Measurements from ENCODE around the gene GATAD2A. TPM values are rescaled to one million over a fixed set of nuclear protein-coding genes. Genes with fewer than 3 reads are reported as not detected.
A peak's percentile ranks its signal among the peaks of the same experiment; 100 is the strongest.
"Not testable (repeated sequence)": the region's sequence is repeated elsewhere in the genome, so short reads cannot be mapped to it uniquely, and the experiment has no call there.

The GATAD2A gene
- total and polyA plus RNA-seq, 4 experiments from 2014 or later, result 3.8 to 108 (median 65.6) TPM

DNA sequence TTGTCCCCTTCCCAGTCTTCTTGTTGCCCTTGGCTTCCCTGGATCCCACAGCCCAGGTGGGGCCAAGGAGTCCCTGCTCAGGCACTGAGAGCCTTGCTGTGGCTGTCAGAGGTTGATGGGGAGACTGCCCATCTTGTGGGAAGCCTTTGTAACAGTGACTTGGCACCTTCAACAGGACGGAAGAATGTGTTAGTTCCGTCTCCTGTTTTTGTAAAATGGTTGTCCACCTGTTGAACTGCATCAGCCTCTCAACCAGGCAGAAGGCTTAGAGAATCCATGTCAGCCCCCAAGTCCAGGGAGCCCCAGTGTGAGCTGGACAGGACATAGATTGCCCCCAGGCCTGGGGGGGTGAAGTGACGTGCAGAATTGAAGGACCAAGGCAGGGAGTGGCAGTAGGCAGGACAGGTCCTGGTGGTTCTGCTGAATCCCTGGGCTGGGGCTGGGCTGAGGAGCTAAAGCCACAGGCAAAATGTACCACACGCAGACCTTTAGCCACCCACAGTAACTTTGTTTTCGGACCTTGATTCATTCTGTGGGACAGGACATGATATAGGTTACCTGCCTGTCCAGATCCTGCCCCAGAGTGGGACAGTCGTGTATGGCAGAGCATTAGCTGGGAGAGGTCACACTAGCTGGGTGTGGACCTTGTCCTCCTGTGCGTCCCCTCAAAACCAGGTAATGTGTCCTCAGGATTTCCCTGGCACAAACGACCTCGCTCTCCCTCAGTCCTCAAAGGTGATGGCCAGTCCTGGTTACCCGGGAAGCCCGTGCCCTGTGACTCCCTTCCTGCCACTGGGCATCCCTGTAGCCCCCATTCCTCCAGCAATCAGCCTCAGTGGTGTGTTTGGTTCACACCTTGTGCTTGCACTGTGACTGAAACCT is 47.0 kb downstream of the GATAD2A start:
- peaks cover 69% of the 10 kb centered on the region for H3K4me1 ChIP-seq (ENCODE audit: insufficient read depth, low read length)
- ChIA-PET CTCF (ENCODE audit: partially characterized antibody) (no interaction called here), POLR2A (ENCODE audit: partially characterized antibody) (interaction anchor here (1.0 to 3.8 kb wide), 4 partner anchors 7 to 37 kb away, joined by 3 to 24 read pairs (median 6); no protein-coding TSS in a partner anchor)
- no peaks in the 10 kb centered on the region for H3K27me3 Mint-ChIP-seq
- no peak overlapping the region for H3K4me3 ChIP-seq (ENCODE audit: low read length in 2 of 2)
- H3K4me3 Mint-ChIP-seq, result peak overlapping the region; percentile 48 to 79 (median 70)
- no peaks in the 10 kb centered on the region for H3K9me3 ChIP-seq (ENCODE audit: control insufficient read depth in 1 of 2, low read length in 2 of 2)
- DNase-seq, result no peak
- no peaks in the 10 kb centered on the region for H3K9me3 Mint-ChIP-seq
- peaks cover 0 to 12% of the 10 kb centered on the region in 2 donors for H3K36me3 Mint-ChIP-seq
- no peaks in the 10 kb centered on the region for H3K27me3 ChIP-seq (ENCODE audit: insufficient read depth, low read length)
- no peaks in the 10 kb centered on the region for H3K36me3 ChIP-seq (ENCODE audit: insufficient read depth, low read length)
- peak overlapping the region; percentile 78 to 95 (median 88) for H3K27ac Mint-ChIP-seq
- intact Hi-C loops (cut with micrococcal nuclease), result no loop called here
- H3K4me1 Mint-ChIP-seq, result peaks cover 44 to 76% (median 60%) of the 10 kb centered on the region in 4 donors
- peak overlapping the region; percentile 28 for H3K27ac ChIP-seq (ENCODE audit: low read depth, low read length)

DNA sequence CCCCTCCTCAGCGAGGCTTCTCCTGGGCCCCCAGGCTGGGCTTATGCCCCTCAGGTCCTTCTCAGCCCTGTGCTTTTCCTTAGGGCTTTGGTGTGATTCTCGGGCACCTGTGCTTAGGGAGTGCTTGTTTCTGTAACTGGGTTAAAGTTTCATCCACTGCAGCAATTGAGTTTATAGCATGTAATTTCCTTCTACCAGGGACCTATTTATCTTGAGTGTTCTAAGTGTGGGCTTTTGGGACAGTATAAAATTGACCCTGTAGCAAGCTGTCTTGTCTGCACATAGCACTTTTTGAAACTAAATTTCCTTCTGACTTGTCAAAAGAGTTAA is 47.6 kb downstream of the GATAD2A start:
- Histone ChIP-seq H3K4me1 (ENCODE audit: insufficient read depth, low read length) (peaks cover 69% of the 10 kb centered on the region), H3K36me3 (ENCODE audit: insufficient read depth, low read length) (no peaks in the 10 kb centered on the region), H3K27me3 (ENCODE audit: insufficient read depth, low read length) (no peaks in the 10 kb centered on the region), H3K4me3 (ENCODE audit: low read length in 2 of 2) (no peak overlapping the region), H3K27ac (ENCODE audit: low read depth, low read length) (no peak overlapping the region), H3K9me3 (ENCODE audit: control insufficient read depth in 1 of 2, low read length in 2 of 2) (no peaks in the 10 kb centered on the region)
- no peaks in the 10 kb centered on the region for H3K27me3 Mint-ChIP-seq
- H3K4me1 Mint-ChIP-seq, result peaks cover 43 to 75% (median 59%) of the 10 kb centered on the region in 4 donors
- ChIA-PET POLR2A (ENCODE audit: partially characterized antibody) (no interaction called here), CTCF (ENCODE audit: partially characterized antibody) (no interaction called here)
- peak overlapping the region in 6 of 7 donors; percentile 61 to 95 (median 80) for H3K27ac Mint-ChIP-seq
- peaks cover 1 to 12% of the 10 kb centered on the region in 2 donors for H3K36me3 Mint-ChIP-seq
- H3K4me3 Mint-ChIP-seq, result peak overlapping the region in 2 of 8 donors; percentile 30 to 51
- no peak for DNase-seq
- intact Hi-C loops (cut with micrococcal nuclease), result no loop called here
- no peaks in the 10 kb centered on the region for H3K9me3 Mint-ChIP-seq

DNA sequence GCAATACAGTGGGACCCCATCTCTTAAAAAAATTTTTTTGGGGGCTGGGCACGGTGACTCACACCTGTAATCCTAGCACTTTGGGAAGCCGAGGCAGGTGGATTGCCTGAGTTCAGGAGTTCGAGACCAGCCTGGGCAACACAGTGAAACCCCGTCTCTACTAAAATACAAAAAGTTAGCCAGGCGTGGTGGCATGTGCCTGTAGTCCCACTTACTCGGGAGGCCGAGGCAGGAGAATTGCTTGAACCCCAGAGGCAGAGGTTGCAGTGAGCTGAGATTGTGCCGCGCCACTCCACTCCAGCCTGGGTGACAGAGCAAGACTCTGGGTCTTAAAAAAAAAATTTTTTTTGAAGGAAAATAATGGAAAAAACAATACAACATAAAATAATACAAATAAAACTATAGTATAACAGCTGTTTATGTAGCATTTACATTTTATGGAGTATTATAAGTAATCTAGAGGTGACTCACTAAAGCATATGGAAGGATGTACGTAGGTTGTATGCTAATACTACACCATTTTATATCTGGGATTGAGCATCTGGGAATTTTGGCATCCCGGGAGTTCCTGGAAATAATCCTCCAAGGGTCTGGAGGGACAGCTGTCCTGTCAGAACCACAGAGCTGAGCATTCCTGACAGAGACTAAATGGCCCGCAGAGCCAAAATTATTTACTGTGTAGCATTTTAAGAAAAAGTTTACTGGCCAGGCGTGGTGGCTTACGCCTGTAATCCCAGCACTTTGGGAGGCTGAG is 49.9 kb downstream of the GATAD2A start:
- H3K4me1 ChIP-seq (ENCODE audit: insufficient read depth, low read length), result peaks cover 75% of the 10 kb centered on the region
- DNase-seq; H3K27me3 ChIP-seq (ENCODE audit: insufficient read depth, low read length); H3K27me3 Mint-ChIP-seq; H3K9me3 Mint-ChIP-seq; H3K27ac ChIP-seq (ENCODE audit: low read depth, low read length); intact Hi-C loops (cut with micrococcal nuclease); CTCF ChIA-PET (ENCODE audit: partially characterized antibody); H3K36me3 ChIP-seq (ENCODE audit: insufficient read depth, low read length); H3K4me3 ChIP-seq (ENCODE audit: low read length in 2 of 2); H3K4me3 Mint-ChIP-seq; H3K9me3 ChIP-seq (ENCODE audit: control insufficient read depth in 1 of 2, low read length in 2 of 2): not testable (repeated sequence)
- Mint-ChIP-seq H3K27ac (peak overlapping the region; percentile 15 to 96 (median 57)), H3K4me1 (peaks cover 53 to 76% (median 65%) of the 10 kb centered on the region in 4 donors), H3K36me3 (peaks cover 7 to 18% of the 10 kb centered on the region in 2 donors)
- POLR2A ChIA-PET (ENCODE audit: partially characterized antibody), result interaction anchor here (0.7 to 1.1 kb wide), 2 partner anchors 29 to 898 kb away, joined by 3 to 4 read pairs; no protein-coding TSS in a partner anchor

DNA sequence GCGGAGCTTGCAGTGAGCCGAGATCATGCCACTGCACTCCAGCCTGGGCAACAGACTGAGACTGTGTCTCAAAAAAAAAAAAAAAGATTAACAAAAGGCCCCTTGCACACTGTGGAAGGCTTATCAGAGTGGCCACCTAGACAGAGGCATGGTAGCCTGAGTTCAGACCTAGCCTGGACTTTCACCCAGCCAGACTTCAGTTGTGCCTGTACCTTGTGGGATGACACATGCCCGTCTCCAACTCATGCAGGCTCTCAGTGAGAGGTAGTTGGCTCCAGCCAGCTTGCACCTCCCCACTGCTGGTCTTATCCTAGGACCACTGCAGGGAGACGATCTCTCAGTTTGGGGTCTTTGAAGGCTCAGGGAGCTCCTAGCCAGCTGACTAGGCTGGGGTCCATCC is 52.2 kb downstream of the GATAD2A start:
- ChIA-PET POLR2A (ENCODE audit: partially characterized antibody) (interaction anchor here (1.4 to 7.6 kb wide), 4 partner anchors 10 to 58 kb away, joined by 5 to 81 read pairs (median 11); partner anchors contain the start of genes NDUFA13 and TSSK6), CTCF (ENCODE audit: partially characterized antibody) (interaction anchor here (3.6 kb wide), 1 partner anchor 52 kb away, joined by 15 read pairs; the partner anchor contains the start of gene GATAD2A)
- Histone ChIP-seq H3K27me3 (ENCODE audit: insufficient read depth, low read length) (no peaks in the 10 kb centered on the region), H3K9me3 (ENCODE audit: control insufficient read depth in 1 of 2, low read length in 2 of 2) (no peaks in the 10 kb centered on the region), H3K27ac (ENCODE audit: low read depth, low read length) (peak overlapping the region; percentile 79), H3K4me1 (ENCODE audit: insufficient read depth, low read length) (peaks cover 75% of the 10 kb centered on the region), H3K4me3 (ENCODE audit: low read length in 2 of 2) (no peak overlapping the region), H3K36me3 (ENCODE audit: insufficient read depth, low read length) (no peaks in the 10 kb centered on the region)
- Mint-ChIP-seq H3K27ac (peak overlapping the region; percentile 96 to 100 (median 99)), H3K9me3 (no peaks in the 10 kb centered on the region), H3K4me3 (peak overlapping the region in 2 of 8 donors; percentile 88 to 95), H3K4me1 (peaks cover 54 to 80% (median 68%) of the 10 kb centered on the region in 4 donors), H3K36me3 (peaks cover 7 to 16% of the 10 kb centered on the region in 2 donors), H3K27me3 (no peaks in the 10 kb centered on the region)
- intact Hi-C loops (cut with micrococcal nuclease), result no loop called here
- no peak for DNase-seq

DNA sequence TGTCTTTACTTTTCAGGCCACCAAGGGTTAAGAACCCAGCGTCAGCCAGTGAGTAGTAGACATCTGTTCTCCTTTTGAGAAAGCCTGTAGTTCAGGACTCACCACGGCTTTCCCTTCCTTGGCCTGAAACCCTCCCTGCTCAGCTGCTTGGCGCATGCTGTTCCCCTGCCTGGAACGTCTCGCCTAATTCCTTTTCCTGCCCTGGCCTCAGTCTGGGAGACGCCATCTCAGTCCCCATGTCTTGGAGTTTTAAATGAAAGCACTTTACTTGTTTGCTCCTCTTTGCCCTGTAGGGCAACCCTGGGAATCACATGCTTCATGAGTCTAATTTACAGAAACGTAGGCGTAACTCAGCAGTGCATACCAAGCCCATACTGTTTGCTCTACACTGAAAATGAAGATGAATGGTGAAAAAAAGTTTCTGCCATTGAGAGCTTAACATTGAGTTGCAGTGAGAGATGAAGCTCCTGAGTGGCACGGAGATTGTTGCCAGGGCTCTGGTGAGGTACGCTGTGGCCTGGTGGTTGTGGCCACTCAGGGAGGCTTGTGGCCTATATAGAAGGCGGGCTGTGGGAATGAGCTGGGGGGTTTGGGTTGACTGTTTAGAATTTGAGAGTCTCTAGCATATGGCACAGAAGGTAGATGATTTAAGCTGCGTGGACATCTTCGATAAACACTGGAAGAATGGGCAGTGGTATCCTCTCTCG is 52.8 kb downstream of the GATAD2A start:
- Histone ChIP-seq H3K27ac (ENCODE audit: low read depth, low read length) (peak overlapping the region; percentile 79), H3K4me1 (ENCODE audit: insufficient read depth, low read length) (peaks cover 75% of the 10 kb centered on the region), H3K36me3 (ENCODE audit: insufficient read depth, low read length) (no peaks in the 10 kb centered on the region), H3K27me3 (ENCODE audit: insufficient read depth, low read length) (no peaks in the 10 kb centered on the region), H3K9me3 (ENCODE audit: control insufficient read depth in 1 of 2, low read length in 2 of 2) (no peaks in the 10 kb centered on the region), H3K4me3 (ENCODE audit: low read length in 2 of 2) (no peak overlapping the region)
- peaks cover 7 to 20% of the 10 kb centered on the region in 2 donors for H3K36me3 Mint-ChIP-seq
- DNase-seq, result no peak
- H3K27me3 Mint-ChIP-seq, result no peaks in the 10 kb centered on the region
- peaks cover 53 to 80% (median 69%) of the 10 kb centered on the region in 4 donors for H3K4me1 Mint-ChIP-seq
- CTCF ChIA-PET (ENCODE audit: partially characterized antibody), result interaction anchor here (0.8 to 4.7 kb wide), 5 partner anchors 17 to 55 kb away, joined by 3 to 36 read pairs (median 8); partner anchors contain the start of gene GATAD2A
- peak overlapping the region; percentile 96 to 100 (median 99) for H3K27ac Mint-ChIP-seq
- intact Hi-C loops (cut with micrococcal nuclease), result no loop called here
- peak overlapping the region in 7 of 8 donors; percentile 86 to 95 (median 91) for H3K4me3 Mint-ChIP-seq
- H3K9me3 Mint-ChIP-seq, result no peaks in the 10 kb centered on the region
- POLR2A ChIA-PET (ENCODE audit: partially characterized antibody), result interaction anchor here (0.8 to 7.6 kb wide), 12 partner anchors 8 to 408 kb away, joined by 3 to 81 read pairs (median 14); partner anchors contain the start of genes GATAD2A, NDUFA13, TSSK6 and ZNF253

DNA sequence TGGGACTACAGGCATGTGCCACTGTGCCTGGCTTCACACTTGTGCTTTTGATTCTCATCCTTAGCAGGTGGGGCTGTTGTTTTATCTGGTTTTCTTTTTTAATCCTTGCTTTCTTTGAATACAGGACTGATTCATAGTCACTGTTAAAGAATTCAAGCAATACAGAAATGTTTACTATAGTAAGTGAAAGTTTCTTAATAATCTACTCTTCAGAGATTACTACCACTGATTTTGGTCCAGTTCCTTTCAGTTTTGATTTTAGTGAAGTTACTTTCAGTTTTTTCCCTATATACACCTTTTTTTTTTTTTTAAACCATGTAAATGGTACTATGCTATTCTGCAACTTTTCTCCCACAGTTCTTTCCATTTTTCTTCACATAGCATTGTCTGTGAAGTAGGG is 53.6 kb downstream of the GATAD2A start:
- intact Hi-C loops (cut with micrococcal nuclease), result loop anchor here (1.0 kb wide), 2 partner anchors 12 to 30 kb away; no protein-coding TSS in a partner anchor
- H3K4me3 ChIP-seq (ENCODE audit: low read length in 2 of 2), result peak overlapping the region; percentile 30 to 54
- POLR2A ChIA-PET (ENCODE audit: partially characterized antibody), result interaction anchor here (0.7 to 7.6 kb wide), 20 partner anchors 9 to 407 kb away, joined by 3 to 81 read pairs (median 12); partner anchors contain the start of genes BORCS8, GATAD2A, NDUFA13 and RFXANK

More for the DNA sequence above, 53.6 kb downstream of the GATAD2A start:
- H3K4me1 ChIP-seq (ENCODE audit: insufficient read depth, low read length), result peaks cover 81% of the 10 kb centered on the region
- no peaks in the 10 kb centered on the region for H3K27me3 ChIP-seq (ENCODE audit: insufficient read depth, low read length)
- Mint-ChIP-seq H3K4me1 (peaks cover 54 to 85% (median 71%) of the 10 kb centered on the region in 4 donors), H3K9me3 (no peaks in the 10 kb centered on the region), H3K4me3 (peak overlapping the region; percentile 86 to 95 (median 90)), H3K27ac (peak overlapping the region; percentile 96 to 100 (median 99)), H3K27me3 (no peaks in the 10 kb centered on the region), H3K36me3 (peaks cover 7 to 20% of the 10 kb centered on the region in 2 donors)
- CTCF ChIA-PET (ENCODE audit: partially characterized antibody), result interaction anchor here (0.8 to 4.7 kb wide), 6 partner anchors 8 to 56 kb away, joined by 3 to 36 read pairs (median 6); partner anchors contain the start of gene GATAD2A
- peak overlapping the region; percentile 79 for H3K27ac ChIP-seq (ENCODE audit: low read depth, low read length)
- H3K9me3 ChIP-seq (ENCODE audit: control insufficient read depth in 1 of 2, low read length in 2 of 2), result no peaks in the 10 kb centered on the region
- peak in 4 of 5 donors; percentile 47 to 61 (median 48) for DNase-seq
- no peaks in the 10 kb centered on the region for H3K36me3 ChIP-seq (ENCODE audit: insufficient read depth, low read length)
